ACC112 (cell line): Measurements from ENCODE around the gene SP2.

Experiments used
- H2AFZ ChIP-seq: fragments of 200-600 bp; sonication (generic); one replicate; pipeline ENCODE4 v1.6.0; 2017; ENCODE audit warnings: antibody characterized with exemption, low read length; ENCODE audit not compliant: unreplicated experiment
- H3K27ac ChIP-seq: fragments of 200-600 bp; sonication (generic); 2 replicates; pipeline ENCODE4 v1.5.1; 2014; ENCODE audit warnings: low read depth, mild to moderate bottlenecking, antibody characterized with exemption, low read length, moderate library complexity
- H3K27me3 ChIP-seq: fragments of 200-600 bp; sonication (generic); 2 replicates; pipeline ENCODE4 v1.6.1; 2014; ENCODE audit warnings: mild to moderate bottlenecking, antibody characterized with exemption, low read length, moderate library complexity, mixed read lengths; ENCODE audit not compliant: insufficient read depth
- H3K36me3 ChIP-seq: fragments of 200-600 bp; sonication (generic); 2 replicates; pipeline ENCODE4 v1.6.1; 2016; ENCODE audit warnings: mild to moderate bottlenecking, antibody characterized with exemption, low read length, moderate library complexity, mixed read lengths; ENCODE audit not compliant: insufficient read depth
- H3K4me1 ChIP-seq: fragments of 200-600 bp; sonication (generic); one replicate; pipeline ENCODE4 v1.6.1; 2016; ENCODE audit warnings: low read length, mixed read lengths; ENCODE audit not compliant: insufficient read depth, unreplicated experiment, control insufficient read depth
- H3K4me3 ChIP-seq: fragments of 200-600 bp; sonication (generic); 2 replicates; pipeline ENCODE4 v1.5.1; 2014; ENCODE audit warnings: mild to moderate bottlenecking, low read depth, low read length
- H3K79me2 ChIP-seq: fragments of 200-600 bp; sonication (generic); one replicate; pipeline ENCODE4 v1.6.0; 2016; ENCODE audit warnings: low read length; ENCODE audit not compliant: control insufficient read depth, unreplicated experiment, insufficient read depth

SP2 gene

DNA sequence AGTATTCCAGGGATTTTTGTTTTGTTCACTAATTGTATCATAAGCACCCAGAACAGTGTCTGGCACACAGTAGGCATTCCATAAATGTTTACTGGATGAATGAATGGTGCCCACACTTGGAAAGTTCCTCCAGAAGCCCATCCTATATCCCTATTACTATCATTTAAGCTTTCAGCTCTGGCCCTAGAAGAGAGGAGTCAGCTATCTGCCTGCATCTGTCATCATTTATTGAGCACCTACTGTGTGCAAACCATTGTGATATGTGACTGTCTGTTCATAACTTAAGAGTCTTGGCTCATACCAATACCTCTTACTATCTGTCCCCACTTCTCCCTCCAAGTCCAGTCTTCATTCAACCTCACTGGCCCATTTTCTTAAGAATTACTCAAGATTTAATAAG, 25.0 kb upstream of the SP2 start:
- no peak overlapping the region for H3K4me3 ChIP-seq
- no peaks in the 10 kb centered on the region for H3K36me3 ChIP-seq
- no peaks in the 10 kb centered on the region for H3K79me2 ChIP-seq
- H2AFZ ChIP-seq = no peak overlapping the region
- H3K4me1 ChIP-seq = peaks cover 3% of the 10 kb centered on the region
- no peak overlapping the region for H3K27ac ChIP-seq
- H3K27me3 ChIP-seq = peaks cover 62% of the 10 kb centered on the region

GRCh38 chr17:47872019-47872650, 23.9 kb upstream of the SP2 start:
- Histone ChIP-seq H3K4me1 (peaks cover 3% of the 10 kb centered on the region), H3K27me3 (peaks cover 62% of the 10 kb centered on the region), H3K79me2 (no peaks in the 10 kb centered on the region), H3K27ac (no peak overlapping the region), H2AFZ (no peak overlapping the region), H3K4me3 (no peak overlapping the region), H3K36me3 (no peaks in the 10 kb centered on the region)

- Histone ChIP-seq H3K79me2 (no peaks in the 10 kb centered on the region), H3K27me3 (peaks cover 62% of the 10 kb centered on the region), H3K36me3 (no peaks in the 10 kb centered on the region), H3K4me1 (peaks cover 3% of the 10 kb centered on the region), H2AFZ (no peak overlapping the region), H3K4me3 (no peak overlapping the region), H3K27ac (no peak overlapping the region)
These were observed 23.3 kb upstream of the SP2 start for GRCh38 chr17:47872651-47873161.

DNA sequence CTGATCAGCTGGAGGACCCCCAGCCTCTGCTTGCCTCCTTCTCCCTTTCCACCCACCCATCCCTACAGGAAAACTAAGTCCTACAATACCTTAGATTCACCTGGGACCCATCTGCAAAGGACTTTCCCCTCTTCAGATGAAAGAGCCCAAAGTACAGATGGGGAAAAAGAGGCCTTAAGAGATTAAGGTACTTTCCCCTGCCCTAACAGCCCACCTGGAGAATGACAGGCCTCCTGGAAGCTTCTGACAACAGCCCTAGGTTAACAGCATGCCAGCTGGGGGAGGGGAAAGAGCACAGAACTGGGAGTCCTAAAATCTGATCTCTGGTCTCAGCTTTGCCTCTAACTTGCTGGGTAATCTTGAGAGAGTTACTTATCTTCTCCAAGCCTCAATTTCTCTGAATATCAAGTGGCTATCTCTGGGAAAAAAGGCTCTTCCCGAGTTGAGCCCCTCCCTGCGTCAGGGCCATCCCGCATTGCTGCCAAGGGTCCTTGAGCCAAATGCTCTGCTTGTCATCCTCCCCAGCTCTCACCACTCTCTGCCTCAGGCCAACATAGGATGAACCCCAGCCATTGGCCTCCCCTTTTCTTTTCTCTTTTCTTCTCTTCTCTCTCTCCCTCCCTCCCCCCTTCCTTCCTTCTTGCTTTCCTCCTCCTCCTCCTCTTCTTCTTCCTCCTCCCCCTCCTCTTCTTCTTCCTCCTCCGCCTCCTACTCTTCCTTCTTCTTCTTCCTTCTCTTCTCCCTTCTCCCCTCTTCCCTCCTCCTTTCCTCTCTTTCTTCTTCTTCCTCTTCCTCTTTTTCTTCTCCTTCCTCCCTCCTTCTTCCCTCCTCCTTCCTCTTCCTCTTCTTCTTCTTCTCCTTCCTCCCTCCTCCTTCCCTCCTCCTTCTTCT, 22.6 kb upstream of the SP2 start:
- peaks cover 60% of the 10 kb centered on the region for H3K27me3 ChIP-seq
- peaks cover 9% of the 10 kb centered on the region for H3K4me1 ChIP-seq
- H2AFZ ChIP-seq = no peak overlapping the region
- no peak overlapping the region for H3K4me3 ChIP-seq
- no peak overlapping the region for H3K27ac ChIP-seq
- no peaks in the 10 kb centered on the region for H3K36me3 ChIP-seq
- H3K79me2 ChIP-seq = no peaks in the 10 kb centered on the region

DNA sequence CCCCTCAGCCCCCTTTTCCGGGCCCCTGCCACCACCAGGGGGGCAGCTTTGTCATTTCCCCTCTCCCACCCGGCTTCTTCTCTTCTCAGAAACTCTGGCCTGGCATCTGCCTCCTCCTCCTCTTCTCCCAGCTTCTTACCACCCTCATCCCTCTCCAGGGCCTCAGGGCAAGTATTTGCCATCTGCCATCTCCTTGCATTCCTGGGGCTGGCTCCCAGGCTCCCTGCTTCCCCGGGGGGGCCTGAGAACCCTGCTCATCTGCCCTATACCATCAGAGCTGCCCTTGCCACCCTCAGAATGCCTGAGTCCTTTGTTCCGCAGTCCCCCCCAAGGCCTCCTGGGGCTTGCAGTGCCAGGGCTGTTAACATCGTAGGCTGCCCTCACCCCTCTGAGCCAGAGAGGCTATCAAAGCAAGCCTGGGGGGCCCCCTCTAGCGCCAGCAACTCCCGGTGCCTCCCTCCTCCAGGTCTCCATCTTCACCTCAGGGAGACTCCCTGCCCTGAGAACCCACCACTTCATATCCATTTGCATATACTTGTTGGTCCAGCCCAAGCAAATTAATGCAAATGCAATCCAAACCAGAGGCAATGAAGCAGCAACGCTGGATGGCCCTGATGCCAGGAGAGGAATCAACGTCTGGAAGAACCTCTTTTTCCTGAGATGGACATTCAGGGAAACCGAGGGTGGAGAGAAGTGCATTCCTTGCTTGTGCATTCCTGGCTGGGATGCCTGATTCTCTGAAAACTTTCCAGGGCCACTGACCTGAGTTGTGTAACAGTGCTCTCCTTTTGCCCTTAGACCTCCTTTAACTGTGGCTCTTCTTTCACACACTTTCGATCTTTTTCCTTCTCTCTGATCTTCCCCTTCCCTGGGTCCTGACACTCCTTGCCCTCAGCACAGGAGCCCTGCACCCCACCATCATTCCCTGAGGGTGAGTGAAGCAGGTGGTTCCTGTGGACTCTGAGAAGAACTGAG, 20.7 kb upstream of the SP2 start:
- H2AFZ ChIP-seq = no peak overlapping the region
- no peaks in the 10 kb centered on the region for H3K36me3 ChIP-seq
- H3K79me2 ChIP-seq = no peaks in the 10 kb centered on the region
- no peak overlapping the region for H3K27ac ChIP-seq
- H3K27me3 ChIP-seq = peaks cover 42% of the 10 kb centered on the region
- H3K4me3 ChIP-seq = no peak overlapping the region
- peaks cover 17% of the 10 kb centered on the region for H3K4me1 ChIP-seq

DNA sequence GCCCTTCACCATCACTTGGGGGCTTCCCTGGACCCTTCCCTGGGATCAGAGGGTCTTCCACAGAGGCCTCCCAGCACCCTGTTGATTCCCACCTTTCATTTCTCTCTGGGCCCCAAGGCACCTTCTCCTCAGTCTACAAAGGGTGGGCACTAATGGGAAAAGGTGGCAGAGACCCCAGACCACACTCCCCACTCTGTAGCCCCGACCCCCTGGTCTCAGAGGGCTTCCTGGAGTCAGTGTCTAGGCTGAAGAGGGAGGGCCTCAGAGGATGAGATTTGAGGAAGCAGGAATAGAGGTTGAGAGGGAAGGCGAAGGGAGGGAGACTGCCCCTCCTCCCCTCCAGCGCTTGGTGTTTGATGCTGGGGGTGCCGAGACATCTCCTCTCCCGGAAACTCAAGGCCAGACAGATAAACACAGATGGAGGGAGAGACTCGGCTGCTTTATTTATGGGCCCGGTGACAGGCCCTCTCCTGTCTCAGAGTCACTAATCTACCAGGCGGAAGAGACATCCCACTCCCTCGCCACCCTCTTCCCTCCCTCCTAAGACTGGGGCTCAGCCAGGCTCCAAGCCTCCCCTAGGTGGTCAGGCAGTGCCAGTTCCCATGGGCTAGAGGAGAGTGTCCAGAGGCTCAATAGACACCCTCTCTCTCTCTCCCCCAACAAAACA, 18.5 kb upstream of the SP2 start:
- H3K27me3 ChIP-seq = peaks cover 21% of the 10 kb centered on the region
- H3K36me3 ChIP-seq = no peaks in the 10 kb centered on the region
- no peak overlapping the region for H3K27ac ChIP-seq
- no peak overlapping the region for H2AFZ ChIP-seq
- peaks cover 26% of the 10 kb centered on the region for H3K4me1 ChIP-seq
- no peak overlapping the region for H3K4me3 ChIP-seq
- H3K79me2 ChIP-seq = no peaks in the 10 kb centered on the region

- H2AFZ ChIP-seq = no peak overlapping the region
- H3K36me3 ChIP-seq = no peaks in the 10 kb centered on the region
- no peaks in the 10 kb centered on the region for H3K79me2 ChIP-seq
- peaks cover 26% of the 10 kb centered on the region for H3K4me1 ChIP-seq
- peaks cover 12% of the 10 kb centered on the region for H3K27me3 ChIP-seq
- no peak overlapping the region for H3K27ac ChIP-seq
- no peak overlapping the region for H3K4me3 ChIP-seq
These were observed 17.6 kb upstream of the SP2 start for GRCh38 chr17:47878203-47879027.

GRCh38 chr17:47879028-47879585, 16.9 kb upstream of the SP2 start:
- Histone ChIP-seq H3K27me3 (peaks cover 6% of the 10 kb centered on the region), H3K27ac (no peak overlapping the region), H3K36me3 (no peaks in the 10 kb centered on the region)

GRCh38 chr17:47879776-47880454, 16.1 kb upstream of the SP2 start:
- peaks cover 26% of the 10 kb centered on the region for H3K4me1 ChIP-seq
- H2AFZ ChIP-seq = no peak overlapping the region
- H3K79me2 ChIP-seq = no peaks in the 10 kb centered on the region
- H3K27me3 ChIP-seq = peaks cover under 1% of the 10 kb centered on the region; the same call in 1 of the 2 replicates
- no peak overlapping the region for H3K27ac ChIP-seq
- no peaks in the 10 kb centered on the region for H3K36me3 ChIP-seq
- no peak overlapping the region for H3K4me3 ChIP-seq

More at GRCh38 chr17:47879028-47879585, 16.9 kb upstream of the SP2 start:
- Histone ChIP-seq H2AFZ (no peak overlapping the region), H3K4me1 (peaks cover 26% of the 10 kb centered on the region), H3K79me2 (no peaks in the 10 kb centered on the region), H3K4me3 (no peak overlapping the region)
